Loucy (cell line): ENCODE results near the gene CARS2.

ENCODE experiments used
- EZH2phosphoT487 ChIP-seq: fragments of 200-600 bp; IDR thresholded peaks from 2 replicates; pipeline ENCODE4 v1.6.1; 2018; ENCODE audit warnings: antibody characterized with exemption, mild to moderate bottlenecking, moderate library complexity, borderline replicate concordance
- TF ChIP-seq, protein P1 (sequence below): fragments of 200-600 bp; sonication (generic); conservative IDR thresholded peaks from 2 replicates; pipeline ENCODE4 v1.5.1; 2014; ENCODE audit warnings: mild to moderate bottlenecking, antibody characterized with exemption, low read length

DNA sequence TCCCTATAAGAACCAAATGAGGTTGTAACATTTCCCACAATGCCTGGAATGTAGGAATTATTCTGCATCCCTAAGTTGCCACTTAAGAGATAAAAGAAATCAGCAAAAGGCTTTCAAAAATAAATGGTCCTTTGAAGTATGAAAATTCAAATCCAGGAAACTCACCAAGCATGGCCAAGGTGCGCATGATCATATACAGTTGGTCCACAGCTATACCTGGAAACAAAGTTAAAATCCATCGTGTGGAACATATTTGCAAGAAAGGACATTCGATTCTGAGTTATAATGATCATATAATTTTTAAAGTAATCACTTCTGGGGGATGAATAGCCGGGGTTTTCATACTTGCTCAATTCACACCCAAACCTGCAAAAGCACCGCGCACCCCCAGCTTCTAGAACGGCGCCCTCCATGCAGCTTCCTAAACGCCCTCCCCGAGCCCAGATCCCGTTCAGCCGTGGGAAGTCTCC is 525 bp downstream of the CARS2 start:
- TF ChIP-seq, protein P1, sequence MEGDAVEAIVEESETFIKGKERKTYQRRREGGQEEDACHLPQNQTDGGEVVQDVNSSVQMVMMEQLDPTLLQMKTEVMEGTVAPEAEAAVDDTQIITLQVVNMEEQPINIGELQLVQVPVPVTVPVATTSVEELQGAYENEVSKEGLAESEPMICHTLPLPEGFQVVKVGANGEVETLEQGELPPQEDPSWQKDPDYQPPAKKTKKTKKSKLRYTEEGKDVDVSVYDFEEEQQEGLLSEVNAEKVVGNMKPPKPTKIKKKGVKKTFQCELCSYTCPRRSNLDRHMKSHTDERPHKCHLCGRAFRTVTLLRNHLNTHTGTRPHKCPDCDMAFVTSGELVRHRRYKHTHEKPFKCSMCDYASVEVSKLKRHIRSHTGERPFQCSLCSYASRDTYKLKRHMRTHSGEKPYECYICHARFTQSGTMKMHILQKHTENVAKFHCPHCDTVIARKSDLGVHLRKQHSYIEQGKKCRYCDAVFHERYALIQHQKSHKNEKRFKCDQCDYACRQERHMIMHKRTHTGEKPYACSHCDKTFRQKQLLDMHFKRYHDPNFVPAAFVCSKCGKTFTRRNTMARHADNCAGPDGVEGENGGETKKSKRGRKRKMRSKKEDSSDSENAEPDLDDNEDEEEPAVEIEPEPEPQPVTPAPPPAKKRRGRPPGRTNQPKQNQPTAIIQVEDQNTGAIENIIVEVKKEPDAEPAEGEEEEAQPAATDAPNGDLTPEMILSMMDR: no peak
- TF ChIP-seq EZH2phosphoT487: no peak
